EL (cell line): ENCODE data around the gene TCF7L2.

Experiments used
- DNase-seq: peaks from one replicate; pipeline ENCODE4 v3.0.0-alpha.2; 2016

Gene TCF7L2

GRCh38 chr10:113068178-113068890, 118.3 kb downstream of the TCF7L2 start:
- DNase-seq, result no peak

DNA sequence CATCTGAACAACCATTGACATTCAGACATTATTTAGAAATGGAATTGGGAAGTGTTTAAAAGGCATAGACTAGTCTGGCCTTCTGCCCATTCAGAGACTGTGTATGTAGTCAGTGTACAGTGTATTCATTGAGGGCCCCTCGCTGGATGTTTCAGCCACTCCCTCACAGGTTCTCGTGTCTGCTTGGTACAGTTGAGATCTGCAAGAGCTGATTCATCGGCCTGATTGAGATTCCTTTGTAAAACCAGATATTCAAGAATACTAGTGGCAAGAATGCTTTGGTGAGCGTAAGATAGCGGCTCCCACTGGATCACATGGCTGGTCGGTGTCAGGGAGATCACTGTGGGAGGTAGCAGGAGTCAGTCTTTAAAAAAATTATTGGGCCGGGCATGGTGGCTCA, 119.5 kb downstream of the TCF7L2 start:
- DNase-seq, result no peak

DNA sequence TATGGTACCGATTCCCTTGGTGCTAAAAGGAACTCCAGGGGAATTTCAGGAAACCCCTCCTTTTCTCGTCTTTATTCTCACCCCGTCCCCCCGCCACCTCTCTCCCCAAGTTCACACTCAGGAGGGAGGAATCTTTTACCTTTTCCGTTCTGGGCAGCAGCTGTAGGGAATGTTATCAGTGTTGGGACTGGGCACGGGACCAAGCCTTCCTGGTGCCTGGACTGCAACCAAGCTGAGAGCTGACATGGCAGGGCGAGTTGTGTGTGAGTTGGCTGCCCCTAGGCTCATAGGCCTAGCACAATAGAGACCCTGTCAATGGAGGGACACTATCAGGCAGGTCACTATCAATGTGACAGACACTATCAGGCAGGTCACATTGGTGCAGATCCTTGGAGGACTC, 121.4 kb downstream of the TCF7L2 start:
- DNase-seq, result no peak

GRCh38 chr10:113073549-113074189, 123.6 kb downstream of the TCF7L2 start:
- peak; percentile 99 for DNase-seq

- no peak for DNase-seq
Observed at GRCh38 chr10:113076949-113077348, 126.9 kb downstream of the TCF7L2 start.

DNA sequence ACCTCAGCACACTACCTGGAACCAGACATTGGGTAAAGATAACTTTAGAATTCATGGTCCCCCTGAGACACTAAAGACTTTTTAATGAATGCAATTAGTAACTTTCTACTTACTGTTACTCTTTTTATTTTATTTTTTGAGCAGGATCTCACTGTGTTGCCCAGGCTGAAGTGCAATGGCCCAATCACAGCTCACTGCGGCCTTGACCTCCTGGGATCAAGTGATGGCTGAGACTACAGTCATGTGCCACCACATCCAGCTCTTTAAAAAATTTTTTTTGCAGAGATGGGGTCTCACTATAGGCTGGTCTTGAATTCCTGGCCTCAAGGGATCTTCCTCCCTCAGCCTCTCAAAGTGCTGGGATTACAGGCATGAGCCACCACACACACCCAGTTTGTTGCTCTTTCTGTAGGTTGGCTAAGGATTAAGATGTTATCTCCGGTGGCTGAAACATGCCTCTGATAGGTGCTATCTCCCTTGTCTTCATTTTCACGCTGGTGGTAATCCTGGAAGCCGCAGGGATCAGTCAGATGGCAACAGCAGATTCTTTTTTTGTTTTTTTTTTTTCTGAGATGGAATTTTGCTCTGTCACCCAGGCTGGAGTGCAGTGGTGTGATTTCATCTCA, 128.3 kb downstream of the TCF7L2 start:
- no peak for DNase-seq

- DNase-seq, result no peak
Observed at GRCh38 chr10:113080061-113080924, 130.2 kb downstream of the TCF7L2 start.

- DNase-seq, result no peak
Observed at GRCh38 chr10:113080925-113081229, 130.8 kb downstream of the TCF7L2 start.

DNA sequence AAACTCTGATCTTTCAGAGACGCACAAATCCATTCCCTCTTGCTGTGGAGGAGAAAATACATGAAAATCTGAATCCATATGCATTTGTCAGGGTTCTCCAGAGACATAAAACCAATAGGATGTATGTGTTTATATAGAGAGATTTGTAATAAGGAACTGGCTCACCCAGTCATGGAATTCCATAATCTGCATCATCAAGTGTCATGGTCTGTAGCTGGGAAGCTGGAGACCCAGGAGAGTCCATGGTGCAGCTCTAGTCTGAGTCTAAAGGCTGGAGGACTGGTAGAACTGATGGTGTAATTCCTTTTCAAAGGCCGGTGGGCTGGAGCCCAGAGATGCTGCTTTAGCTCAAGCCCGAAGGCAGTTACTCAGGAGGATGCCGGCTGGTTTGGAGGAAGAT, 134.0 kb downstream of the TCF7L2 start:
- DNase-seq, result peak; percentile 41

- no peak for DNase-seq
Observed at GRCh38 chr10:113085776-113086175, 135.7 kb downstream of the TCF7L2 start.

GRCh38 chr10:113086282-113086681, 136.2 kb downstream of the TCF7L2 start:
- peak; percentile 14 for DNase-seq

- DNase-seq, result peak; percentile 99
Observed at GRCh38 chr10:113087165-113088029, 137.3 kb downstream of the TCF7L2 start.

- no peak for DNase-seq
Observed at GRCh38 chr10:113088194-113088593, 138.1 kb downstream of the TCF7L2 start.

GRCh38 chr10:113089551-113089950, 139.5 kb downstream of the TCF7L2 start:
- no peak for DNase-seq

DNA sequence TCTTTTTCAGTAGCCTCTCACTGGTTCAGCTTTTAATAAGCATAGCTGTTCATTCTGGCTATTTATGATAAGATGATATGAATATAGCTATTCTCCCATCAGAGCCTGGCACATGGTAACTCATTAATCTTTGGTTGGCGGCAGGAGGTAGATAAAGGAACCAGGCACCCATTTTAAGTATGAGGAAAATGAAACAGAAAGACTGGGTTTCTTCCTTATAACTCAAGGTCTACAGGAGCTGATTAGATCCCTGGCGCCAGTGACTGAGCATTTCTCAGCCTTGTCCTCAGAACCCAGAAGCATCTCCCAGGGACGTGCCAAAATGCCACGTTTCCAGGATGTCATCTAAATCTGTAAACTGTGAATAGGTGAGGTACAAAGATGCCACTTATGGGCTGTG, 141.9 kb downstream of the TCF7L2 start:
- DNase-seq, result no peak

DNA sequence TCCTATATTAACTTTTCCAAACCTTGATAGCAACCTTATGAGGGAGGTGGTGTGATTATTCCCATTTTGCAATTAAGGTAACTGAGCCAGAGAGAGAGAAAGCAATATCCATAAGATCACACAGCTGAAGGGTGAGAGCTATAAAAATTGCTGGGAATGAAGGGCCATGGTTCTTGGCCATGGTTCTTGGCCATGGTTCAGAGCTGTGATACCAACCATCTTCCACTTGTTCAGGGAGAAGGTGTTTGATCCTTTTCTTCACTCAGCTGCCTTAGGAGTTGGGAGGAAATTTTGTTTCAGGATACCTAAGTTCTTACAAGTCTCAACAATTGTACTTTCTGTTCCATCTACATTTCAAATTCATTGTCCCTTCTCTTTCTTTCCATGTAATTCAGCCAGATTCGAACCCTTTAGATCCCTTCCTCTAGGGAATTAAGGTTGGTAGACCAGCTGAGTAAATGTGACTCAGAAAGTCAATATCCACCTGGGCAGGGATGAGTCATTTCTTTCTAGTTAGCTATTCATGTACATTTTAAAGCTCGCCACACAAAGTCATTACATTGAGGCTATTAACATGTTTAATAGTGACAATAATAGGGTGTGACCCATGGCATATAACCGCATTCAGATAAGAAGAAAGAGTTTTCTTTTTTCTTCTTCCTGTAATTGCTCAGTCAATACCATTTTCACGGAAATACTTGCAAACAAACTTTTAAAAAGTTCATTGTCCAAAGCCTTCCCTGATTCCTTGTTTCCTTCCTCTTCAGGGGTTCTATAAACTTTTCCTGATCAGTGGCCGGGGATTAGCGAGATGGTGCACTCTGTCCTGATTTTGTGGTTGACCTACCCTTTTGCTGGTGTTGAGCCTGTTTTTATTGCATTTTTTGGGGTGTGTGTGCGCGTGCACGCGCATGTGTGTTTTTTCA, 143.4 kb downstream of the TCF7L2 start:
- peak; percentile 27 for DNase-seq

DNA sequence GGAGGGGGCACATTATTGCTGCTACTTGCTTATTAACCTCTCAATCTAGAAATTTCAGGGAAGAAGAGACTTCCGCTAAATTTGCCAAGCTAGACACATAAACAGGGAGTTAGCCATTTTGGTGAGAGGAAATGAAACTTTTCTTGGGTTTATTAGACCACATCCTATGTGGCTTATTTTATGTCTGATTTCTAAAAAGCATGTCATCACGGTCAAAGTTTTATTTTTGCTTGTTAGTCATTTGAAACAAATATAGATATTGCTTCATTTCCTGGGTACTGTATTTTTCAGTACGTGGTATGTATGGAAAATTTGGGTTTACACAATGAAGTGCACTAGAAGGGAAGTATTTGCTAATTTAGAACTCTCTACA, 144.1 kb downstream of the TCF7L2 start:
- peak; percentile 43 for DNase-seq

GRCh38 chr10:113095419-113096127, 145.5 kb downstream of the TCF7L2 start:
- no peak for DNase-seq

GRCh38 chr10:113096128-113096996, 146.3 kb downstream of the TCF7L2 start:
- DNase-seq, result no peak

- no peak for DNase-seq
Observed at GRCh38 chr10:113097036-113097435, 147.0 kb downstream of the TCF7L2 start.
